ENCODE data around the gene C3orf22. TPM values are rescaled to one million over a fixed set of nuclear protein-coding genes. Genes with fewer than 3 reads are reported as not detected.
"Not testable (repeated sequence)": the region's sequence is repeated elsewhere in the genome, so short reads cannot be mapped to it uniquely, and the experiment has no call there.

The C3orf22 gene
- not detected for total RNA-seq

GRCh38 chr3:126558336-126559071, at the start of gene C3orf22:
Gene C3orf22 (minus strand): TSS chr3:126558932. CDS start chr3:126553390, 5,542 bp downstream.
- DNase-seq (no peak), ATAC-seq (no peak)
- Mint-ChIP-seq H3K27me3 (ENCODE audit: low read depth) (no peaks in the 10 kb centered on the region), H3K9me3 (peaks cover 13% of the 10 kb centered on the region), H3K4me3 (no peak within 1 kb of the TSS), H3K36me3 (ENCODE audit: insufficient read depth) (no peaks in the 10 kb centered on the region), H3K4me1 (ENCODE audit: low read depth) (no peaks in the 10 kb centered on the region)

- DNase-seq = no peak
- peaks cover 5% of the 10 kb centered on the region for H3K4me1 Mint-ChIP-seq (ENCODE audit: low read depth)
- peak; percentile 62 to 95 for ATAC-seq
- H3K4me3 Mint-ChIP-seq = no peak overlapping the region
- H3K9me3 Mint-ChIP-seq = no peaks in the 10 kb centered on the region
- peaks cover 5% of the 10 kb centered on the region for H3K27me3 Mint-ChIP-seq (ENCODE audit: low read depth)
- H3K36me3 Mint-ChIP-seq (ENCODE audit: insufficient read depth) = peaks cover 3% of the 10 kb centered on the region
Observed at GRCh38 chr3:126607214-126607908, 48.6 kb upstream of the C3orf22 start.

- Mint-ChIP-seq H3K4me3 (no peak overlapping the region), H3K36me3 (ENCODE audit: insufficient read depth) (peaks cover 3% of the 10 kb centered on the region), H3K27me3 (ENCODE audit: low read depth) (peaks cover 8% of the 10 kb centered on the region), H3K9me3 (no peaks in the 10 kb centered on the region), H3K4me1 (ENCODE audit: low read depth) (peaks cover 3% of the 10 kb centered on the region)
- DNase-seq (no peak), ATAC-seq (no peak)
Observed at GRCh38 chr3:126606001-126606400, 47.3 kb upstream of the C3orf22 start.

GRCh38 chr3:126604691-126605090, 46.0 kb upstream of the C3orf22 start:
- peaks cover 8% of the 10 kb centered on the region for H3K27me3 Mint-ChIP-seq (ENCODE audit: low read depth)
- H3K4me3 Mint-ChIP-seq = no peak overlapping the region
- no peak for DNase-seq
- ATAC-seq = no peak
- H3K4me1 Mint-ChIP-seq (ENCODE audit: low read depth) = peaks cover 3% of the 10 kb centered on the region
- H3K36me3 Mint-ChIP-seq (ENCODE audit: insufficient read depth) = peaks cover 3% of the 10 kb centered on the region
- no peaks in the 10 kb centered on the region for H3K9me3 Mint-ChIP-seq

- H3K36me3 Mint-ChIP-seq (ENCODE audit: insufficient read depth) = no peaks in the 10 kb centered on the region
- no peak for ATAC-seq
- H3K27me3 Mint-ChIP-seq (ENCODE audit: low read depth) = peaks cover 11% of the 10 kb centered on the region
- DNase-seq = no peak
- H3K4me1 Mint-ChIP-seq (ENCODE audit: low read depth) = no peaks in the 10 kb centered on the region
- H3K9me3 Mint-ChIP-seq = peaks cover 5% of the 10 kb centered on the region
- no peak overlapping the region for H3K4me3 Mint-ChIP-seq
Observed at GRCh38 chr3:126599101-126599500, 40.4 kb upstream of the C3orf22 start.

- not testable (repeated sequence) for H3K4me3 Mint-ChIP-seq; ATAC-seq; H3K27me3 Mint-ChIP-seq (ENCODE audit: low read depth); DNase-seq; H3K36me3 Mint-ChIP-seq (ENCODE audit: insufficient read depth); H3K4me1 Mint-ChIP-seq (ENCODE audit: low read depth)
- peaks cover 12% of the 10 kb centered on the region for H3K9me3 Mint-ChIP-seq
Observed at GRCh38 chr3:126595479-126595878, 36.7 kb upstream of the C3orf22 start.

- not testable (repeated sequence) for H3K4me1 Mint-ChIP-seq (ENCODE audit: low read depth); ATAC-seq; H3K36me3 Mint-ChIP-seq (ENCODE audit: insufficient read depth); DNase-seq; H3K4me3 Mint-ChIP-seq; H3K27me3 Mint-ChIP-seq (ENCODE audit: low read depth)
- peaks cover 20% of the 10 kb centered on the region for H3K9me3 Mint-ChIP-seq
Observed at GRCh38 chr3:126591515-126591914, 32.8 kb upstream of the C3orf22 start.

GRCh38 chr3:126582311-126582710, 23.6 kb upstream of the C3orf22 start:
- Mint-ChIP-seq H3K4me3 (no peak overlapping the region), H3K36me3 (ENCODE audit: insufficient read depth) (no peaks in the 10 kb centered on the region), H3K4me1 (ENCODE audit: low read depth) (no peaks in the 10 kb centered on the region), H3K27me3 (ENCODE audit: low read depth) (peaks cover 3% of the 10 kb centered on the region), H3K9me3 (peaks cover 5% of the 10 kb centered on the region)
- ATAC-seq = no peak
- no peak for DNase-seq

- H3K4me1 Mint-ChIP-seq (ENCODE audit: low read depth) = no peaks in the 10 kb centered on the region
- peaks cover 6% of the 10 kb centered on the region for H3K27me3 Mint-ChIP-seq (ENCODE audit: low read depth)
- H3K4me3 Mint-ChIP-seq = no peak overlapping the region
- ATAC-seq (no peak), DNase-seq (no peak)
- peaks cover 5% of the 10 kb centered on the region for H3K9me3 Mint-ChIP-seq
- H3K36me3 Mint-ChIP-seq (ENCODE audit: insufficient read depth) = no peaks in the 10 kb centered on the region
Observed at GRCh38 chr3:126581569-126581968, 22.8 kb upstream of the C3orf22 start.

- H3K4me3 Mint-ChIP-seq = no peak overlapping the region
- no peak for DNase-seq
- H3K9me3 Mint-ChIP-seq = peaks cover 5% of the 10 kb centered on the region
- ATAC-seq = no peak
- no peaks in the 10 kb centered on the region for H3K4me1 Mint-ChIP-seq (ENCODE audit: low read depth)
- no peaks in the 10 kb centered on the region for H3K36me3 Mint-ChIP-seq (ENCODE audit: insufficient read depth)
- peaks cover 6% of the 10 kb centered on the region for H3K27me3 Mint-ChIP-seq (ENCODE audit: low read depth)
Observed at GRCh38 chr3:126580746-126581145, 22.0 kb upstream of the C3orf22 start.

- ATAC-seq = no peak
- no peaks in the 10 kb centered on the region for H3K36me3 Mint-ChIP-seq (ENCODE audit: insufficient read depth)
- DNase-seq = no peak
Observed at GRCh38 chr3:126578702-126579101, 20.0 kb upstream of the C3orf22 start.

GRCh38 chr3:126577261-126577660, 18.5 kb upstream of the C3orf22 start:
- Mint-ChIP-seq H3K36me3 (ENCODE audit: insufficient read depth) (no peaks in the 10 kb centered on the region), H3K4me3 (no peak overlapping the region), H3K4me1 (ENCODE audit: low read depth) (no peaks in the 10 kb centered on the region), H3K9me3 (no peaks in the 10 kb centered on the region), H3K27me3 (ENCODE audit: low read depth) (peaks cover 13% of the 10 kb centered on the region)
- ATAC-seq = no peak
- DNase-seq = no peak

More at GRCh38 chr3:126578702-126579101, 20.0 kb upstream of the C3orf22 start:
- Mint-ChIP-seq H3K27me3 (ENCODE audit: low read depth) (peaks cover 12% of the 10 kb centered on the region), H3K4me3 (no peak overlapping the region), H3K4me1 (ENCODE audit: low read depth) (no peaks in the 10 kb centered on the region), H3K9me3 (no peaks in the 10 kb centered on the region)

GRCh38 chr3:126573492-126574117, 14.9 kb upstream of the C3orf22 start:
- no peak for DNase-seq
- H3K9me3 Mint-ChIP-seq = no peaks in the 10 kb centered on the region
- H3K36me3 Mint-ChIP-seq (ENCODE audit: insufficient read depth) = no peaks in the 10 kb centered on the region
- ATAC-seq = no peak
- H3K4me3 Mint-ChIP-seq = no peak overlapping the region
- H3K4me1 Mint-ChIP-seq (ENCODE audit: low read depth) = no peaks in the 10 kb centered on the region
- peaks cover 11% of the 10 kb centered on the region for H3K27me3 Mint-ChIP-seq (ENCODE audit: low read depth)

GRCh38 chr3:126571078-126571477, 12.3 kb upstream of the C3orf22 start:
- ATAC-seq (no peak), DNase-seq (no peak)
- H3K27me3 Mint-ChIP-seq (ENCODE audit: low read depth) = peaks cover 15% of the 10 kb centered on the region
- no peaks in the 10 kb centered on the region for H3K36me3 Mint-ChIP-seq (ENCODE audit: insufficient read depth)
- no peak overlapping the region for H3K4me3 Mint-ChIP-seq
- no peaks in the 10 kb centered on the region for H3K4me1 Mint-ChIP-seq (ENCODE audit: low read depth)
- no peaks in the 10 kb centered on the region for H3K9me3 Mint-ChIP-seq
